ENCODE results near the gene SLC30A5.
"Not testable (repeated sequence)": the region's sequence is repeated elsewhere in the genome, so short reads cannot be mapped to it uniquely, and the experiment has no call there.

Gene SLC30A5

GRCh38 chr5:69075522-69076179 is 18.2 kb upstream of the SLC30A5 start:
- H3K27me3 ChIP-seq (replicated peaks; ENCODE audit: control insufficient read depth, insufficient read depth, low read length, poor library complexity, severe bottlenecking) = no peaks in the 10 kb centered on the region
- no peaks in the 10 kb centered on the region for H3K36me3 ChIP-seq (ENCODE audit: control insufficient read depth, insufficient read depth, low read length)
- DNase-seq = no peak
- H3K27ac ChIP-seq (ENCODE audit: insufficient read depth, low read length, poor library complexity, severe bottlenecking) = no peak overlapping the region
- H3K9me3 ChIP-seq (ENCODE audit: control insufficient read depth, low read length) = no peaks in the 10 kb centered on the region
- H3K4me1 ChIP-seq (ENCODE audit: control insufficient read depth, insufficient read depth, low read length, poor library complexity, severe bottlenecking) = no peaks in the 10 kb centered on the region
- no peak overlapping the region for H3K4me3 ChIP-seq (ENCODE audit: insufficient read depth, low read depth, low read length, poor library complexity, severe bottlenecking)

- no peaks in the 10 kb centered on the region for H3K4me1 ChIP-seq (ENCODE audit: control insufficient read depth, insufficient read depth, low read length, poor library complexity, severe bottlenecking)
- no peaks in the 10 kb centered on the region for H3K27me3 ChIP-seq (replicated peaks; ENCODE audit: control insufficient read depth, insufficient read depth, low read length, poor library complexity, severe bottlenecking)
- H3K4me3 ChIP-seq (ENCODE audit: insufficient read depth, low read depth, low read length, poor library complexity, severe bottlenecking) = no peak overlapping the region
- no peaks in the 10 kb centered on the region for H3K9me3 ChIP-seq (ENCODE audit: control insufficient read depth, low read length)
- H3K27ac ChIP-seq (ENCODE audit: insufficient read depth, low read length, poor library complexity, severe bottlenecking) = no peak overlapping the region
- DNase-seq = no peak
- no peaks in the 10 kb centered on the region for H3K36me3 ChIP-seq (ENCODE audit: control insufficient read depth, insufficient read depth, low read length)
These were observed 14.8 kb upstream of the SLC30A5 start for GRCh38 chr5:69078921-69079540.

GRCh38 chr5:69079556-69079955 is 14.3 kb upstream of the SLC30A5 start:
- H3K9me3 ChIP-seq (ENCODE audit: control insufficient read depth, low read length) = no peaks in the 10 kb centered on the region
- H3K36me3 ChIP-seq (ENCODE audit: control insufficient read depth, insufficient read depth, low read length) = no peaks in the 10 kb centered on the region
- H3K4me3 ChIP-seq (ENCODE audit: insufficient read depth, low read depth, low read length, poor library complexity, severe bottlenecking) = no peak overlapping the region
- no peak overlapping the region for H3K27ac ChIP-seq (ENCODE audit: insufficient read depth, low read length, poor library complexity, severe bottlenecking)
- no peaks in the 10 kb centered on the region for H3K4me1 ChIP-seq (ENCODE audit: control insufficient read depth, insufficient read depth, low read length, poor library complexity, severe bottlenecking)
- H3K27me3 ChIP-seq (replicated peaks; ENCODE audit: control insufficient read depth, insufficient read depth, low read length, poor library complexity, severe bottlenecking) = no peaks in the 10 kb centered on the region
- no peak for DNase-seq

DNA sequence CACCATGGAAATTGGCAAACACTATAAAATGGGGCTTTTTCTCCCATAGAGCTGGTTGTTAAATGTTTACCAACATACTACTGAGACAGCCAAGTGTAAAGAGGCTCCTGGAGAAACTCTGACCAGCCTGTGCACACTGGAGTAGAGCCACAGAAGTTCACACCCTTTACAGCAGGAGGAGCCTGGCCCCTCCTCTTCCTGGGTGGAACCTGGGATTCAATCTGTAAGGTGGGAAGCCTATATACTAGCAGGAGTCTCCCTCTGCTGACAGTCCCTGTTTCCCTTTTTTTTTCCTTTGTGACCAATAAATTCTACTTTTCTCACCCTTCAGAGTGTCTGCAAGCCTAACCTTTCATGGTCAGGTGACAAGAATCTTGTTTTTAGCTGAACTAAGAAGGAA is 10.4 kb upstream of the SLC30A5 start:
- DNase-seq = no peak
- Histone ChIP-seq H3K9me3 (ENCODE audit: control insufficient read depth, low read length) (no peaks in the 10 kb centered on the region), H3K4me3 (ENCODE audit: insufficient read depth, low read depth, low read length, poor library complexity, severe bottlenecking) (no peak overlapping the region), H3K36me3 (ENCODE audit: control insufficient read depth, insufficient read depth, low read length) (no peaks in the 10 kb centered on the region), H3K4me1 (ENCODE audit: control insufficient read depth, insufficient read depth, low read length, poor library complexity, severe bottlenecking) (no peaks in the 10 kb centered on the region), H3K27me3 (replicated peaks; ENCODE audit: control insufficient read depth, insufficient read depth, low read length, poor library complexity, severe bottlenecking) (no peaks in the 10 kb centered on the region), H3K27ac (ENCODE audit: insufficient read depth, low read length, poor library complexity, severe bottlenecking) (no peak overlapping the region)

GRCh38 chr5:69084195-69084594 is 9.6 kb upstream of the SLC30A5 start:
- no peak for DNase-seq
- no peaks in the 10 kb centered on the region for H3K36me3 ChIP-seq (ENCODE audit: control insufficient read depth, insufficient read depth, low read length)
- no peaks in the 10 kb centered on the region for H3K27me3 ChIP-seq (replicated peaks; ENCODE audit: control insufficient read depth, insufficient read depth, low read length, poor library complexity, severe bottlenecking)
- no peak overlapping the region for H3K27ac ChIP-seq (ENCODE audit: insufficient read depth, low read length, poor library complexity, severe bottlenecking)
- no peaks in the 10 kb centered on the region for H3K9me3 ChIP-seq (ENCODE audit: control insufficient read depth, low read length)
- H3K4me3 ChIP-seq (ENCODE audit: insufficient read depth, low read depth, low read length, poor library complexity, severe bottlenecking) = no peak overlapping the region
- H3K4me1 ChIP-seq (ENCODE audit: control insufficient read depth, insufficient read depth, low read length, poor library complexity, severe bottlenecking) = no peaks in the 10 kb centered on the region

DNA sequence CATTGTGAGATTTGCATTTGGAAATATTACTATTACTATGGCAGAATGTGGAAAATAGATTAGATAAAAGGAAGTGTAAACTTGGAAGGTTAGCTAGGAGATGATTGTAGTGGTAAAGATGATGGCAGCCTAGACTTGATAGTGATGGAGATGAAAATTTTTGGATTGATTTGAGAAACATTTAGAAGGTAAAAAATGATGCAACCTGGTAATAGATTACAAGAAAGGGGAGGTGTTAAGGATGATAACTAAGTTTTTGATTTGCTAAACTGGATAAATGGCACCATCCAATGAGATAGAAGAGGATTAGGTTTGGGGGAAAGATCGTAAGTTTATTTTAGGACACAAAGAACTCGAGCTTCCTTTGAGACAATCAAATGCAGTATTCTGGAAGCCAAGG is 8.9 kb upstream of the SLC30A5 start:
- Histone ChIP-seq H3K27me3 (replicated peaks; ENCODE audit: control insufficient read depth, insufficient read depth, low read length, poor library complexity, severe bottlenecking) (no peaks in the 10 kb centered on the region), H3K36me3 (ENCODE audit: control insufficient read depth, insufficient read depth, low read length) (no peaks in the 10 kb centered on the region), H3K9me3 (ENCODE audit: control insufficient read depth, low read length) (no peaks in the 10 kb centered on the region), H3K4me3 (ENCODE audit: insufficient read depth, low read depth, low read length, poor library complexity, severe bottlenecking) (no peak overlapping the region), H3K4me1 (ENCODE audit: control insufficient read depth, insufficient read depth, low read length, poor library complexity, severe bottlenecking) (no peaks in the 10 kb centered on the region), H3K27ac (ENCODE audit: insufficient read depth, low read length, poor library complexity, severe bottlenecking) (no peak overlapping the region)
- DNase-seq = no peak

DNA sequence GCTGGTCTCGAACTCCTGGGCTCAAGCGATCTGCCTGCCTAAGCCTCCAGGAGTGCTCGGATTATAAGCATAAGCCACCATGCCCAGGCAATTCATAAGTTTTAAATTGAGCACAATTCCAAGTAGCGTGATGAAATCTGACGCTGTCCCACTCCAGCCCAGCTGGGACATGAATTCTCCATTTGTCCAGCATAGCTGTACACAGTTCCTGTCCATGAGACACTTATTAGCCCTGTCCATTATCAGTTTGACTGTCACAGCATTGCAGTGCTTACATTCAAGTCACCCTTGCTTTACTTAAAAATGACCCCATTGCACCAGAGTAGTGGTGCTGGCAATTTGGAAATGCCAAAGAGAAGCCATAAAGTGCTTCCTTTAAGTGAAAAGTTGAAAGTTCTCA is 7.6 kb upstream of the SLC30A5 start:
- Histone ChIP-seq H3K27me3 (replicated peaks; ENCODE audit: control insufficient read depth, insufficient read depth, low read length, poor library complexity, severe bottlenecking) (no peaks in the 10 kb centered on the region), H3K36me3 (ENCODE audit: control insufficient read depth, insufficient read depth, low read length) (no peaks in the 10 kb centered on the region), H3K4me3 (ENCODE audit: insufficient read depth, low read depth, low read length, poor library complexity, severe bottlenecking) (no peak overlapping the region), H3K9me3 (ENCODE audit: control insufficient read depth, low read length) (no peaks in the 10 kb centered on the region), H3K4me1 (ENCODE audit: control insufficient read depth, insufficient read depth, low read length, poor library complexity, severe bottlenecking) (no peaks in the 10 kb centered on the region), H3K27ac (ENCODE audit: insufficient read depth, low read length, poor library complexity, severe bottlenecking) (no peak overlapping the region)
- no peak for DNase-seq

DNA sequence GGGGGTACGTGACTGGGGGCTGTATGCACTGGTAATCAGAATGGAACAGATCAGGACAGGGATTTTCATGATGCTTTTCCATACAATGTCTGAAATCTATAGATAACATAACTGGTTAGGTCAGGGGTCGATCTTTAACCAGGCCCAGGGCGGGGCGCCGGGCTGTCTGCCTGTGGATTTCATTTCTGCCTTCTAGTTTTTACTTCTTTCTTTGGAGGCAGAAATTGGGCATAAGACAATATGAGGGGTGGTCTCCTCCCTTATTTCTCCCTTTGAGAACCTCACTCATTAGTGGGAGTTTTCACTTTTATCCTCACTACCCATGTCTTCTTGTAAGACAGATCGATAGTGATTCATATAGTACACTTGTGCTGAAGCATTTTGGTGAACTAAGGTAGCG is 5.8 kb upstream of the SLC30A5 start:
- H3K36me3 ChIP-seq (ENCODE audit: control insufficient read depth, insufficient read depth, low read length); H3K4me1 ChIP-seq (ENCODE audit: control insufficient read depth, insufficient read depth, low read length, poor library complexity, severe bottlenecking); H3K9me3 ChIP-seq (ENCODE audit: control insufficient read depth, low read length); H3K4me3 ChIP-seq (ENCODE audit: insufficient read depth, low read depth, low read length, poor library complexity, severe bottlenecking); H3K27me3 ChIP-seq (replicated peaks; ENCODE audit: control insufficient read depth, insufficient read depth, low read length, poor library complexity, severe bottlenecking); DNase-seq; H3K27ac ChIP-seq (ENCODE audit: insufficient read depth, low read length, poor library complexity, severe bottlenecking): not testable (repeated sequence)

DNA sequence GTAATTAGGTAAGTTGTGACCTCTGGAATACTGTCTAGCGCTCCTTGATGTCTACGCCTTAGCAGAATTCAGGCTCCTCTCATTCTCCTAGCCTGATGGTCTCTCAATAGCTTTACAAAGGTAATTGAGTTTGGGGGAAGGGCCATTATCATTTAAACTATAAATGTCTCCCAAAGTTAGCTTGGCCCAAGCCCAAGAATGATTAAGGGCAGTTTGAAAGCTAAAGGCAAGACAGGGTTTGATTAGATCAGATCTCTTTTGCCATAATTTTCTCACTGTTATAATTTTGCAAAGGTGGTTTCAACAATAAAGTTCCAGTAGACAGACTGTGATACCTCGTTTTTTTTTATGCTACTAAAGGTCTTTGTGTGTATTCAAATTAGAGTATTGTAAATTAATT is 3.7 kb upstream of the SLC30A5 start:
- no peak overlapping the region for H3K4me3 ChIP-seq (ENCODE audit: insufficient read depth, low read depth, low read length, poor library complexity, severe bottlenecking)
- DNase-seq = no peak
- H3K27ac ChIP-seq (ENCODE audit: insufficient read depth, low read length, poor library complexity, severe bottlenecking) = no peak overlapping the region
- H3K9me3 ChIP-seq (ENCODE audit: control insufficient read depth, low read length) = no peaks in the 10 kb centered on the region
- no peaks in the 10 kb centered on the region for H3K27me3 ChIP-seq (replicated peaks; ENCODE audit: control insufficient read depth, insufficient read depth, low read length, poor library complexity, severe bottlenecking)
- peaks cover 5% of the 10 kb centered on the region for H3K4me1 ChIP-seq (ENCODE audit: control insufficient read depth, insufficient read depth, low read length, poor library complexity, severe bottlenecking)
- H3K36me3 ChIP-seq (ENCODE audit: control insufficient read depth, insufficient read depth, low read length) = no peaks in the 10 kb centered on the region

- no peaks in the 10 kb centered on the region for H3K36me3 ChIP-seq (ENCODE audit: control insufficient read depth, insufficient read depth, low read length)
- no peaks in the 10 kb centered on the region for H3K9me3 ChIP-seq (ENCODE audit: control insufficient read depth, low read length)
- DNase-seq = no peak
- H3K4me3 ChIP-seq (ENCODE audit: insufficient read depth, low read depth, low read length, poor library complexity, severe bottlenecking) = no peak overlapping the region
- peaks cover 5% of the 10 kb centered on the region for H3K4me1 ChIP-seq (ENCODE audit: control insufficient read depth, insufficient read depth, low read length, poor library complexity, severe bottlenecking)
- H3K27ac ChIP-seq (ENCODE audit: insufficient read depth, low read length, poor library complexity, severe bottlenecking) = no peak overlapping the region
- H3K27me3 ChIP-seq (replicated peaks; ENCODE audit: control insufficient read depth, insufficient read depth, low read length, poor library complexity, severe bottlenecking) = no peaks in the 10 kb centered on the region
These were observed 2.0 kb upstream of the SLC30A5 start for GRCh38 chr5:69091771-69092170.
